Embryonic facial prominence (tissue), 1 donor: ENCODE results near the gene BTN2A1.

ENCODE experiments used
- DNase-seq: peaks from one replicate; pipeline ENCODE4 v3.0.0-alpha.2; 2016; ENCODE audit errors: extremely low spot score

BTN2A1 gene

DNA sequence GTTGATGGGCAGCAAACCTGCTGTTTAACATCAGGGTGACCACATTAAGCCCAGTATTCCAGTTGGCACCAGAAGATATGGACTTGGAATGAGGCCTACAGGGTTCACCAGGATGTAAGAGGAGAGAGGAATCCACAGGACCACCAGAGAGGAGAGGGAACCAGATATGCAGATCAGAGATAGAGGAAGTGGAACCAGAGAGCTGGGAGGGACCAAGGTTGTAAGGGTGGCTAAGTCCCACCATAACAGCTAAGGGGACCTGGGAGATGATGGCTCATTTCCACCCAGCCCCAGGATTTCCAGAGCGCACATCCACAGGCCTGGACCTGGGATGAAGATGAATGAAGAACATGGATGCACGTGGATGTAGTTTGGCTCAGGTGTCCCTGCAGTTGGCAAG lies 11.1 kb downstream of the BTN2A1 start:
- DNase-seq: no peak

DNA sequence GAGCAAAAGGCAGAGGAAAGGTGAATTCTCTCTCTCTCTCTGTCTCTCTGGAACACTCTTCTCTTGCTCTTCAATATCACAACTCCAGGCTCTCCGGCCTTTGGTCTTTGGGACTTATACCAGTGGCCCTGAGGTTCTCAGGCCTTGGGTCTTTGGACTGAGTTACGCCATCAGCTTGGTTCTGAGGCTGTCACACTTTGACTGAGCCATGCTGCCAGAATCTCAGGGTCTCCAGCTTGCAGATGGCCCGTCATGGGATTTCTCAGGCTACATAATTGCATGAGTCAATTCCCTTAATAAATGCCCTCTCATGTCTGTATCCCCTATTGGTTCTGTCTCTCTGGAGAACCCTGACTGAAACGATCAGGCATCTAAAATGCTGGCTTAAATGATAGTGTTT lies 12.9 kb downstream of the BTN2A1 start:
- DNase-seq: no peak

DNA sequence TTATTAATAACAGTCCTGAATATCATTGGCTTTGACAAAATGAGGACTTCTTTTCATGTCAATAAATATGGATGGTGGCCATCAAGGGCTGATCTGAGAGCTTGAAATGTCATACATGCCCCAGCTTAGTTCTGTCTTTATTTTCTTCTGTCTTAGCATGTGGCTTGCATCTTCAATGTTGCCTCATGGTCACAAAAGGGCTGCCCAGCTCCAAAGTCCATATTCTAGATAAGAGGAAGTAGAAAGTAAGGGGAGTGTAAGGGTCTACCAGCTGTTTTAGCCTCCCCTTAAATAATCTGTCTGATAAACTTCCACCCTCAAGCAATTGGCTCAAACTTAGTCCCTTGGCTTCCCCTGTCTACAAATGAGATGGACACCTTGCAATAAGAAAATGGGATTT lies 14.2 kb downstream of the BTN2A1 start:
- no peak for DNase-seq

DNA sequence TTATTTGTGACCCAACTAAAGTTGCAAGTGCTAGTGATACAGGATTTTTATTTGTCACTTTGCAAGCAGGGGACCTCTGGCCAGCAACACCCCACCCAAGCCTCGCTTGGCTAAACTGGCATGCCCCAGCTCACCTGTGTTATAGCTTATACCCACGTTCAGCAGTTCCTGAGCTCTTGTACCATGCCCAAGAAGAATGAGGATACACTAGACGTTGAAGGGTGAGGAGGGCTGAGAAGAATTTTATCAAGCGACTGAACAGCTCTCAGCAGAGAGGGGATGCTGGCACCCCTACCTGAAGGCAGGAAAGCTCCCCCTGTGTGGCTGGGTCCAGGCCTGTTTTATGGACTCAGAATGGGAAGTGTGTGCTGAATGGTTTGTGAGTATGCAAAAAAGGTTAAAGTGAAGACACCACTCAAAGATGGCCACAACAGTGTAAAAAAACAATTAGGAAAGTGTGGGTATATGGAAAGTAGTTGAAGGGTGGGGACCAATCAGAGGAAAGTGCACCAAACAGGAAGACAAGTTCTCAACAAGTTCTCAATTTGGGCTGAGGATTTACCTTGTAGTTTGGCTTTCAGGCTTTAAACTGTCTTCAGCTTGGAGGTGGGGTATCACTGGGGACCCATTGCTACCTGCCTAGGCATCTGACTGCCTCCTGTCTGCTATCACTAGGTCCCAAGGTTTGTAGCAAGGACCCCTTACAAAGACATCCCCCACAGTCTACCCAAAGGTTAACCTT lies 15.0 kb downstream of the BTN2A1 start:
- no peak for DNase-seq

DNA sequence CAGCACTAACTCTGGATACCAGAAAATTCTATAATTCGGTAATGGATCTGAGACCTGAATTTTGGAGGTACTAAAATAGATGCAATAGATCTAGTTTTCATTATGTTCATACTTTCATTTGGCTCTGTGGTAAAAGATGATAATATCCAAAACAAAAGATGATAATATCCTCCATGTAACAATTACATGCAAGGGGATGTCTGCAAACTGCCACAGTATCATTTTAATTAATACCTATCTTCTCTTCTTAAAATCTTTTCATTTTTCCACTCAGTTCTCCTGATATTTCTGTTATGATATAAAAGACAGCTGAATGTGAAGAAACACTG lies 15.6 kb downstream of the BTN2A1 start:
- DNase-seq: no peak

DNA sequence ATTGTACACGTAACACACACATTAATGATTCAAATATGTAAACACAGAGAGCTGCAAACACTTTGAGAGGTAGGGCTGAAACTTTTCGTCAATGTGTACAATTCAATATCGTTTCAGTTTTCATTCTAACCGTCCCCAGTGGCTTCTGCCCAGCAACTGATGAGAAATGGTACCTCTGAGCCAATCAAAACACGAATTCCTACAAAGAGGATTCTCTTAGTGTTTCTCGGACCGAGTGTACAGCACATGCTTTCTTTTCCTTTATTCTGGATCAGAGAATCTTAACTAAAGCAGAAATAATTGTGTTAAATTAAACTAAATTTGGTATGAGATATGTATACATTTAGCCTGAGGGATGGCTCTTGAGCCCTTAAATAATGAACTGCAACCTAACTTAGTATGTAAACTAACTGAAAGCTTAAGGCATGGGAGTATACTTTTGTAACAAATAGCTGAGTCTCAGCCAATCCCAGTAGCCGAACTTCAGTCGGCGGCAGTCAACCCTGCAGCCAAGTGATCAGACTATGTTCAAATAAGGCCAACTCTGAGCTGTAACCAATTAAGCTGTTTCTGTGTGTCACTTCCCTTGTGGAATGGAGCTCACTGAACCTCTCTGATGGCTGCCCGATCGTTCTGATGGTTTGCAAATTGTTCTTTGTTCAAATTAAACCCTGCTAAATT lies 16.1 kb downstream of the BTN2A1 start:
- peak; percentile 85 for DNase-seq

DNA sequence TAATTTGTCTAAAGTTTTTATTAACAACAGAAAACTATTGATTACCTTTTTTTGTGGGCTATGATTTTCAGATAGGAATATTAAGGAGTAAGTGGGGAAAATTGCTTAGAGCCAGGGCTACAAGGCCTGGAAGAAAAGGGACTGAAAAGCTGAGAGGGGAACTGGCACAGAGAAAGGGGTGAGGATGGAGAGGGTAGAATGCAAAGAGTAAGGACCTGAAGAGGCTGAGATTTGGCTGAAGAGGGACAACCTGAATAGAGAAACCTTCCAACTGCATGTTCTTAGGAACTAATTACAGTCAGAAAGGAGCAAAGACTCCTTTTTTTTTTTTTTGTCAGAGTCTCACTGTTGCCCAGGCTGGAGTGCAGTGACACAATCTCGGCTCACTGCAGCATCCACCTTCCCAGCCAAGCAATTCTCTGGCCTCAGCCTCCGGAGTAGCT lies 16.7 kb downstream of the BTN2A1 start:
- DNase-seq: no peak

DNA sequence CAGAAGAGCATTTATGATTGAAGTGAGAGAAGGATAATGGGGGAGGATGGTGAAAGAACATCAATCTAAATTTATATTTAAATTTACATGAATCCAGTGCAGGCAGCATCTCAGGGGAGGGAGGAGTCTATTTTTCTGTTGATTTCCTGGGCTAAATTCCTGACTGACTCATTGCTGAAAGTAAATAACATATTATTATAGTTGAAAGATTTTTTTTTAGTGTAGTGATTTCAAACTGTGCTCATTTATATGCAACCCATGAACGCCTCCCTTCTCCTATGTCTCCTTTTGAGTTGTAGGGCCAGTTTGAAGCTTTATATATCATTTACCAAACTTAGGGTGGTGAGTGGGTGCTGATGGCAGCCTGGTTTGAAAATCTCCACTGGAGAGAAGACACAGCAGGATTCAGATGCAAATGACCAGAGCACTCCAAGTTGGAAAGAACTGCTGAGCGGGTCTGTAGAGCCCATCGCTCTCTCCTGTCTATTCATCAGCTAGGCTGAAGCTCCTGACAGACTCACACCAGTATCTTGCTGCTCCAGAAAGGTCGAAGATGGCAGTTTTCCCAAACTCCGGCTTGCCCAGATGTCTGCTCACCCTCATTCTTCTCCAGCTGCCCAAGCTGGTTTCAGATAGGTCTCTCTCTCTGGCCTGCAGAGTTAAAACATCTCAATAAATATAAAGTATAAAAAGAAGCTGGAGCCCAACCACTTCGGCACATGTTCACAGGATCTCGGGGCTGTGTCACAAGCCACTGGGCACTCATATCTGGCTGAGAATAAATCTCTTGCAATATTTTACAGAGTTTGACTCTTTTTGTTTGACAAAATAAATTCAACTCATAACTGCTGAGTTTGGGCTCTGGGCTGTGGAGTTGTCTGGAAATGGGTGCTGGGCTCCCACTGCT lies 18.3 kb downstream of the BTN2A1 start:
- DNase-seq: no peak

DNA sequence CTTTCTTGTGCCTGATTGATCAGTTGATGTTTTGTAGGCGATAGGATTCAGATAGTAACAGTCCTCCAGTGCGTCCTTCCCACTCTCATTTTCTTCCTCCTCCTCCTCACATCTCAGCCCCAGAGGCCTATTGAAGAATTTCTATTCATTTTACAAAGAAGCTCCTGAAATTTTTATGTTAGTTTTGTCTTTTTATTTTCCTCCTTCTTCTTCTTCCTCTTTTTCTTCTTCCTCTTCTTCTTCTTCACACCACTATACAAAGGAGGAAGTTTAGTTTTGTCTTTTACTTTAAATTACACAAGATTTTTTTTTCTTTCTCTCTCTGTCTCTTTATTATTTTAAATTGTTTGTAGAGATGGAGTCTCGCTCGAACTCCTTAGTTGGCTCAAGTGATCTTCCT lies 19.1 kb downstream of the BTN2A1 start:
- DNase-seq: no peak

DNA sequence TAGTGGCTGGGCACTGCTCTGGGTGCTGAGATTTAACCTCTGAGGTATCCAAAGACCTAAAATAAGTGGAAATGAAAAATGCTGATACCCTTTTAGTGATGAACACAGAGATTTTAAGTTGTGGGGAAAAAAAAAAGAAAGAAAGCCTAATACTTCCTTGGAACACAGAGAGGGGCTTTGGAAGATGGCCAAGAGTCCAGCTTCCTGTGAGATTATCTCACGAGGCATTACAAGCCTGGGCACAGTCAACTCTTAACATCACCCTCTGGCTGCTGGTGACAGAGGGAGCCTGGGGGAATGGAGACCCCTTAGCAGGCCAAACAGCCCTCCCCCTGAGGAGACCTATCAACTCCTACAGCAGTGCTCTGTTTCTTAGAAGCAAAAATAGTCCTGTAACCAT lies 19.7 kb downstream of the BTN2A1 start:
- DNase-seq: no peak

DNA sequence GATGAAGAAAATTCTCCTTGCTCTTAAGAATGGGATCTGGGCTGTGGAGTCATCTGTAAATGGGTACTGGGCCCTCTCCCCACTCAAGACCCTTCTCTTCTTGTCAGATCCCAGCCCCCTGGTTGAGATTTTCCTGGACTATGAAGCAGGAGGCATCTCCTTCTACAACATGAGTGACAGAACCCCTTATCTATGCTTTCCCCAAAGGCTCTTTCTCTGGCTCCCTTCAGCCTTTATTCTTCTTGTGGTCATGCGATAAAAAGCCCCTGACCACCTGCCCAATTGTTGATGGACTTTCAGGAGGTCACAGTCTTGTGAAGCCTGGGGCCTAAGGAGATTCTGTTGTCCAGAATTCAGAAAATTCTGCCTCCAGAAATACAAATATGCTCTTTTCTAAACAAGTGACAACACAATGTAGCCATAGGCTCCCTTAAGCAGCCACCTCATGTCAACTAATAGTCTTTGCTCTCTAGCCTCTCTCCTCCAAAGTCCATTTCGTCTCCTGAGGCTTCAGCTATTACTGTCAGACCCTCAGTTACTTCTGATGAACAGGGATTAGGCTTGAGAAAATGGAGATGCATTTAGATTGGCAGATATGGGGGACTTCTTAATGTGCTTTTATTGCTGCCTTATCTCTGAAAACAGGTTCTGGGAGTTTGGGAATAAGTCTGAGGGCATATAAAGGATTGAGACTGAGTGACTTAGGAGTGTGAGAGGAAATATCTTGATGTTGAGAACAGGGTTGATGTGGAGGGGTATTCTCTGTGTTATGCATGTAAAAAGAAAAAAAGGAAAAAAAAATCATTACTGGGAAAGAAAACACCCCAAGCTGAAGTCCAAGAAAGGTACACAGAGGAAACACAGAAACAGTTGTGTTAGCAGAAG lies 20.6 kb downstream of the BTN2A1 start:
- no peak for DNase-seq

DNA sequence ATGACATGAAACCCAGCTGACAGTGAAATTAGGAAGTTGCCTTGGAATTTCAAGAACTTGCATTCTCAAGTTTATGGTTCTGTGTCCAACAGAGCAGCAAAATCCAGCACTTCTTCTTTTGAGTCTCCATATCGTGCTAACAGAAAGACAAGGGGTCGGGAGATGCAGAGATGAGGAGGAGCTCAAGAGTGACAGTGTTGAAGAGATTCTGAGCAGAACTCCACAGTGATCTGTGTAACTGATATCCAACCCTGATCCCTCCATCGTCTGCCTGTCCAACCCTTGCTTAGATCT lies 21.2 kb downstream of the BTN2A1 start:
- DNase-seq: no peak

DNA sequence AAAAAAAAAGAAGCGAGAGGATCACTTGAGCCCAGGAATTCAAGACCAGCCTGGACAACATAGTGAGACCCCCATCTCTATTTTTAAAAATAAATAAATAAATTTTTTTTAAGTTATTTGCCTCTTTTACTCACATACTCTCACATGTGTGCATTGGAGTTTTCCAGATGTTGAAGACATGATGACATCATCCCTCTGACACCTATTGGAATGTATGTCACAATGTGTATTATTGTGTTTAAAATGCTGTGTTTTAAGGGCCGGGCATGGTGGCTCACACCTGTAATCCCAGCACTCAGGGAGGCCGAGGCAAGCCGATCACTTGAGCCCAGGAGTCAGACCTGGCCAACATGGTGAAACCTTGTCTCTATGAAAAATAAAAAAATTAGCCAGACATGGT lies 24.6 kb downstream of the BTN2A1 start:
- DNase-seq: no peak

DNA sequence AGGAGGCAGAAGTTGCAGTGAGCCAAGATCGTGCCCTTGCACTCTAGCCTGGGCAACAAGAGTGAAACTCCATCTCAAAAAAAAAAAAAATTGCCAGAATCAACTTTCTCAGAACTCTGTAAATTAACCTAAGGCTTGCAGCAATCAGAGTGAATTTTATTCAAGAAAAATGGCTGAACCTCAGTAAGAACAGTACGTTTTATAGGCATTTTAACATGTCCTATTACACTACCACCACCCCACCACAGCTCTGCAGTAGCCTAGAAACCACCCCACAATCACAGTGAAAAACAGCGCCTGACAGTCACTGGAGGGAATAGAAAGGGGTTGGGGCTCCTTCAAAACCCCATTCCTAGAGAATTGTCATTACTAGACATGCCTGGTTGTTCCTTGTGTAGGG lies 26.0 kb downstream of the BTN2A1 start:
- no peak for DNase-seq

DNA sequence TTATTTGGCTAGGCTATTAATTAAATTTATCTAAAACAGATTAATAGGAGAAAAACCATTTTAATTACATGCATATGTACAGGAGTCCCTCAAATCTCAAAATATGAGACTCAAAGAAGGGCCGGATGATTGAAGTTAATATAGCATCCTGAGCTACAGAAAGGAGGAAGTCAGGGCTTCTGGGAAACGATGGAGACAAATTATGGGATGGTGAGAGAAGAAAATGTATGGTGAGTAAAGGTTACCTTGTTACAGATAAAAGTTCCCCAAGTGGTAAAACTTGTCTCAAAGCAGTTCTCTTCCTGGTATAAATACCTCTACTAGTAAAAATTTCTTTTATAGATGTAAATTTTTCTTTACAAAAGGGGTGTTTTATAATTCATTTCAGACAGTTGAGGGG lies 26.4 kb downstream of the BTN2A1 start:
- no peak for DNase-seq

DNA sequence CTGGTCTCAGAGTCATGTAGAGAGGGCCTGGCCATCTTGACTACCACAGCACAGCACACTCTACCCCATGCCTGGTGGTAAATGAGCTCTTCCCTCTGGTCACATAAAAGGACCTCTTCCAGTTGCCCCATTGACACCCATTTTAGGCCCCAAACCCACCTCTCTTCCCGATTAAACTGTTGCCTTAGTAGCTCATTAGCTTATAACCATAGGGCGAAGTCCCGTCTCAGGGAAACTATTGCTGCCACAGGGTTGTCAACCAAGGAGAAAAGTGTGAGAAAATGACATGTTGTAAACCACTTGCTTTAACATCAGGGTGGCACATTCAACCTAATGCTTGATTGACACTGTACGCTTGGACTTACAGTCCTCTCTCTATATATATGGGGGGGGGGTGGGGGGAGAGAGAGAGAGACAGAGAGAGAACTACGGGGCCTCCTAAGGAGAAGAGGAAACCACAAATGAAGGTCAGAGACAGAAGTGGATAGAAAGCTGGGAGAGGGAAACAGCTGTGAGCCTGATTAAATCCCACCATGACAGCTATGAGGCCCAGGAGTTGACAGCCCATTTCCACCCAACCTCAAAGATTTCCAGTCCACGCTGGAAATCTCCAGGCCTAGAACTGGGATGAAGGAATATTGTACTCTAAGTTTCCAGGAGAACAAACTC lies 27.5 kb downstream of the BTN2A1 start:
- DNase-seq: no peak

DNA sequence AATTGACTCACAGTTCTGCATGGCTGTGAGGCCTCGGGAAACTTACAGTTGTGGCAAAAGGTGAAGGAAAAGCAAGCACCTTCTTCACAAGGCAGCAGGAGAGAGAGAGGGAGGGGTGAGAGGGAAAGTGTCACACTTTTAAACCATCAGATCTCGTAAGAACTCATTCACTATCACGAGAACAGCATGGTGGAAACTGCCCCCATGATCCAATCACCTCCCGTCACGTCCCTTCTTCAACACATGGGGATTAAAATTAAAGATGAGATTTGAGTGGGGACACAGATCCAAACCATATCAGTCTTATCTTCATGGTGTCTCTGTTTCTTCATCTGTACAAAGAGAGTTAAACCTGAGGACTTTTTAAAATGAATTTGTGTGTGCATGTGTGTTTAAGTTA lies 28.6 kb downstream of the BTN2A1 start:
- no peak for DNase-seq

DNA sequence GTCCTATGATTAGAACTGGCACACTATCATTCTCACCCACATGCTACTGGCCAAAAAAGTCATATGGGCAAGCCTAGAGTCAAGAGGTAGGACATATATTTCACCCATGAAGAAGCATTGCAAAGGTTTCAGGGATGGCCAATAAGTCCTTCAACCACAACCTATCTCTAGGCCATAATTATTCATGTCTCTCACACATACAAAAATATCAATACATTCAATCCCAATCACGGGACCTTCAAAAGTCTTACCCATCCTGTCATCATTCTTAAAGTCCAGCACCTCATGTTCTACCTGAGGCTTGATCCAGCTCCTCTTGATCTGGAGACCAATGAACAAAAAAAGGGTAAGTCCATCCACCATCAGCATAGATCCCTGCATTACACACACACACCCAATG lies 29.7 kb downstream of the BTN2A1 start:
- DNase-seq: no peak

DNA sequence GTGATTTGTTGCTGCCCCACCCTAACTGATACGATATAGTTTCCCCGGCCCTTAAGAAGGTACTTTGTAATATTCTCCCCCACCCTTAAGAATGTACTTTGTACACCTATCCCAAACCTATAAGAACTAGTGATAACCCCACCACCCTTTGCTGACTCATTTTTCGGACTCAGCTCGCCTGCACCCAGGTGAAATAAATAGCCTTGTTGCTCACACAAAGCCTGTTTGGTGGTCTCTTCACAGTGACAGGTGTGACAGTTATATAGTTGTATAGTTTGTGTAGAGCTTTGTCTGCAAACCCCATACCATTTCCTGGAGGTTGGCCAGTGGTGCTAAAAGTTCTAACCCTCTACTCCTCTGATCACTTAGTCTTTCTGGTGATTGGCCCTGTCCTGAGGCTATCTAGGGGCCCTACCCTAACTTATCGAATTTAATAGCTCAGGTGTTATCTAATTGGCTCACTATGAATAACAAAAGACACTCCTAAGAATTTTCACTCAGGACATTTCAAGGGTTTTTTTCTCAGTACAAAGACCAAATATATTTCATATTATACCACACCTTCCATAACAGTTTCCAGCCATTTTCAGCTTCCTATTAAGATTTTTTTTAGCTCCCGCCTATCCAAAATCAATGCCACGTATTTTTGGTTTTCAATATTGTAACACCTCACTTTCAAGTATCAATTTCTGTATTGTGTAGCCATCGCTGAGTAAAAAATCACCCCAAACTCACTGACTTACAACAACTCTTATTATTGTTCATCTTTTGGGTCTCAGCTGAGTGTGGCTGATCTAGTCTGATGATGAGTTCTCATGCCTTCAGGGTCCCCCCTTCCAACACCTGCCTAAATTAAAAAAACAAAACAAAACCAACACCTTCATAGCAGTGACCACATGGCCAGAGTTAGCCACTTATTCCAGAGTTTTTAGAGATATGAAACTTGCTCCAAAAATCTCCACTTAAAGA lies 32.5 kb downstream of the BTN2A1 start:
- no peak for DNase-seq

DNA sequence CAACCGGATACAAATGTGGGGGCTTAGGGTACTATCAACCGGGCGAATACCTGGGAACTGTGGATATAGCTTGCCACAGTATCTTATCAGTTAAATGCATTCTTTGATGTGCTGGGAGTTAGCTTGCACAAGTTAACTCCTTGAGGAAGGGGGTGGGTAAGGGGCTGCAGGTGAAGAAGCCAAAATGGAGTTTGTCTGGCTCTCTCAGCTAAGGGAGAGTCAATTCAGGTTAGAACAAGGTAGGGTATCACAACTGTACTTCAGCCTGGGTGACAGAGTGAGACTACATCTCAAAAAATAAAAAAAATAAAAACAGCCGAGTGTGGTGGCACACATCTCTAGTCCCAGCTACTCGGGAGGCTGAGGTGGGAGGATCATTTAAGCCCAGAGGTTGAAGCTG lies 33.8 kb downstream of the BTN2A1 start:
- no peak for DNase-seq
